WI38 (cell line): ENCODE data around the gene WTAP.
"Not testable (repeated sequence)": the region's sequence is repeated elsewhere in the genome, so short reads cannot be mapped to it uniquely, and the experiment has no call there.

Source experiments
- H3K4me3 ChIP-seq: 2 replicates; pipeline ENCODE4 v1.5.1; 2011; ENCODE audit warnings: low read depth, mild to moderate bottlenecking, control low read depth, low read length
- CTCF ChIP-seq: IDR thresholded peaks from 2 replicates; pipeline ENCODE4 v1.5.1; 2012; ENCODE audit warnings: low read depth, mild to moderate bottlenecking, control low read depth, low read length

Gene WTAP

GRCh38 chr6:159730332-159730676 lies 3.0 kb downstream of the WTAP start:
- no peak for TF ChIP-seq CTCF
- H3K4me3 ChIP-seq, result no peak overlapping the region

DNA sequence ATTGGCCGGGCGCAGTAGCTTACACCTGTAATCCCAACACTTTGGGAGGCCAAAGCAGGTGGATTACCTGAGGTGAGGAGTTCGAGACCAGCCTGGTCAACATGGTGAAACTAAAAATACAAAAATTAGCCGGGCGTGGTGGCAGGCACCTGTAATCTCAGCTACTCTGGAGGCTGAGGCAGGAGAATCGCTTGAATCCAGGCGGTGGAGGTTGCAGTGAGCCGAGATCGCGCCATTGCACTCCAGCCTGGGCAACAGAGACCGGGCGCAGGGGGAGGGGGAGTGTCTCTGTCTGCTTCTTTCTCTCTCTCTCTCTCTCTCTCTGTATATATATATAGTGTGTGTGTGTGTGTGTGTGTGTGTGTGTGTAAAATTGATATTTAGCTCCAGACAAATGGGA lies 5.2 kb downstream of the WTAP start:
- not testable (repeated sequence) for H3K4me3 ChIP-seq

DNA sequence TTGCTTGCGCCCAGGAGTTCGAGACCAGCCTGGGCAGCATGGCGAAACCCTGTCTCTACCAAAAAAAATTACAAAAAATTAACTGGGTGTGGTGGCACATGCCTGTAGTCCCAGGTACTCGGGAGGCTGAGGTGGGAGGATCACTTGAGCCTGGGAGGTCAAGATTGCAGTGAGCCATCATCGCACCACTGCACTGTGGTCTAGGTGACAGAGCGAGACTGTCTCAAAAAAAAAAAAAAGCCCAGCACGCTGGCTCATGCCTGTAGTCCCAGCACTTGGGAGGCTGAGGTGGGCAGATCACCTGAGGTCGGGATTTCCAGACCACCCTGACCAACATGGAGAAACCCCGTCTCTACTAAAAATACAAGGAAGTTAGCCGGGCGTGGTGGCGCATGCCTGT lies 6.1 kb downstream of the WTAP start:
- not testable (repeated sequence) for H3K4me3 ChIP-seq

DNA sequence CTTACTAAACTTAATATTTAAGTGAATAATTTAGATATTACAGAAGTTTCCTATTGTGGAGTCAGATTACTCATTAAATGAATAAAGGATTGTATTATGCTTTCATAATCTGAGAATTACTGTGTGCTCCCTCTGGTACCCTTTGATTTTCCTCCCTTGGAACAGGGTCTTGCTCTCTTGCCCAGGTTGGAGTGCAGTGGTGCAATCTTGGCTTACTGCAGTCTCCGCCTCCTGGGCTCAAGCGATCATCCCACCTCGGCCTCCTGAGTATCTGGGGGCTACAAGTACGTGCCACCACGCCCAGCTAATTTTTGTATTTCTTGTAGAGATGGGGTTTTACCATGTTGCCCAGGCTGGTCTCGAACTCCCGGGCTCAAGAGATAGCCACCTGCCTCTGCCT lies 9.6 kb downstream of the WTAP start:
- H3K4me3 ChIP-seq, result no peak overlapping the region
- TF ChIP-seq CTCF, result no peak

GRCh38 chr6:159739341-159739740 lies 12.0 kb downstream of the WTAP start:
- no peak for TF ChIP-seq CTCF
- H3K4me3 ChIP-seq, result no peak overlapping the region

DNA sequence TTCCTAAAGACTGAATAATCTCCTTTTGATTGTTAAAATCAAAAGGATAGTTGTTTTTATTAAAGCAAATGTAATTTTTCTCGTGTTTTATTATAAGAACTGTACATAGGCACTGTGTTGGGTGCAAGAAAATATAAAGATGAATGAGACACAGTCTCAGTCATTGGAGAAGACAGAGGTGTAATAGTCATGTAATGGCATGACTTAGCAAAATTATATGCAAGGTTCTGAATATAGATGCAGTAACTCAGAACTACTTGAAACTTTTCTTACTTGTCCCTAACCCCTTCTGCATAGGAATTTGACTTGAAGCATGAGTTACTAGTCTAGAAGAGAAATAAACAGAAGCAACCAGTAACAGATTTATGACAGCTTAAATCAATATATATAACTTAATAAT lies 14.9 kb downstream of the WTAP start:
- no peak overlapping the region for H3K4me3 ChIP-seq
- no peak for TF ChIP-seq CTCF

GRCh38 chr6:159745081-159745480 lies 17.8 kb downstream of the WTAP start:
- no peak overlapping the region for H3K4me3 ChIP-seq
- no peak for TF ChIP-seq CTCF

DNA sequence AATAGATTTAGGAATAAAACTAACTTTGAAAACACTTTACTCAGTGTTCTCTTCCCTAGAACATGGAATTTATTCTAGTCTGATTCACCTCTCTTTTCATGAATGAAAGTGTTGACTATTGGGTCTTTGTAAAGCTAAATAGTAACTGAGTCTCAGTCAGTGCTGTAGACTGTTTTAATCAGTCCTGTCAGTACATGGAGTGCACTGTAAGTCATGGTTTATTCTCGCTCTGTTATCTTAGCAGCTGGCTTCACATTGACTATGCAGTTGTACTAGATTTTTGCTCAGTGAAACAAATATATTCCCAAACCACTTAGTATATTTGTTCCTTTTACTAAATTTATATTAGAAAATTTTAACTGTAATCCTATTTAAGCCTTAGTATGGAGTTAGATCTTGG lies 19.5 kb downstream of the WTAP start:
- H3K4me3 ChIP-seq, result no peak overlapping the region
- TF ChIP-seq CTCF, result no peak

DNA sequence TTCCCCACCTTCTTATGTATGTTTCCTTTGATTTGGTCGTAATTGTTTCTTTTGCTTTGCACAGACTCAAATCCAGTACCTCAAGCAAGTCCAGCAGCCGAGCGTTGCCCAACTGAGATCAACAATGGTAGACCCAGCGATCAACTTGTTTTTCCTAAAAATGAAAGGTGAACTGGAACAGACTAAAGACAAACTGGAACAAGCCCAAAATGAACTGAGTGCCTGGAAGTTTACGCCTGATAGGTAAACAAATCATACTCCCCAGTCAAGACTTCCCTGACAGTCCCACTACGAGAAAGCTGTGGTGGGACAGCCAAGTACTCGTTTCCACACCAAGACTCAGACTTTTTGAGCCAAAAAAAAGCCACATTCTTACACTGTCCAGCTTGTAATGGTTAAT lies 20.8 kb downstream of the WTAP start:
- not testable (repeated sequence) for H3K4me3 ChIP-seq
